Measurements from ENCODE around the gene NBPF11. TPM values are rescaled to one million over a fixed set of nuclear protein-coding genes. Genes with fewer than 3 reads are reported as not detected.
A peak's percentile ranks its signal among the peaks of the same experiment; 100 is the strongest.
"Not testable (repeated sequence)": the region's sequence is repeated elsewhere in the genome, so short reads cannot be mapped to it uniquely, and the experiment has no call there.

NBPF11 gene
- total RNA-seq, 1 experiment from 2014 or later = 14.1 TPM

GRCh38 chr1:148081205-148081604, 70.9 kb downstream of the NBPF11 start:
- H3K4me1 ChIP-seq (ENCODE audit: insufficient read depth, low read length, poor library complexity, severe bottlenecking); H3K9me3 ChIP-seq (ENCODE audit: low read depth, low read length, poor library complexity, severe bottlenecking); intact Hi-C loops (cut with micrococcal nuclease; ENCODE audit: unreplicated experiment); DNase-seq (ENCODE audit: low spot score); H3K27ac ChIP-seq (ENCODE audit: low read depth, low read length, poor library complexity, severe bottlenecking); BruUV-seq (replicated peaks); CTCF ChIA-PET; H3K4me3 ChIP-seq (ENCODE audit: low read depth, low read length, poor library complexity, severe bottlenecking); H3K36me3 ChIP-seq (ENCODE audit: insufficient read depth, low read length, poor library complexity, severe bottlenecking); H3K27me3 ChIP-seq (replicated peaks; ENCODE audit: insufficient read depth, low read depth, low read length, poor library complexity); POLR2A ChIA-PET (ENCODE audit: low non-redundant PET): not testable (repeated sequence)

DNA sequence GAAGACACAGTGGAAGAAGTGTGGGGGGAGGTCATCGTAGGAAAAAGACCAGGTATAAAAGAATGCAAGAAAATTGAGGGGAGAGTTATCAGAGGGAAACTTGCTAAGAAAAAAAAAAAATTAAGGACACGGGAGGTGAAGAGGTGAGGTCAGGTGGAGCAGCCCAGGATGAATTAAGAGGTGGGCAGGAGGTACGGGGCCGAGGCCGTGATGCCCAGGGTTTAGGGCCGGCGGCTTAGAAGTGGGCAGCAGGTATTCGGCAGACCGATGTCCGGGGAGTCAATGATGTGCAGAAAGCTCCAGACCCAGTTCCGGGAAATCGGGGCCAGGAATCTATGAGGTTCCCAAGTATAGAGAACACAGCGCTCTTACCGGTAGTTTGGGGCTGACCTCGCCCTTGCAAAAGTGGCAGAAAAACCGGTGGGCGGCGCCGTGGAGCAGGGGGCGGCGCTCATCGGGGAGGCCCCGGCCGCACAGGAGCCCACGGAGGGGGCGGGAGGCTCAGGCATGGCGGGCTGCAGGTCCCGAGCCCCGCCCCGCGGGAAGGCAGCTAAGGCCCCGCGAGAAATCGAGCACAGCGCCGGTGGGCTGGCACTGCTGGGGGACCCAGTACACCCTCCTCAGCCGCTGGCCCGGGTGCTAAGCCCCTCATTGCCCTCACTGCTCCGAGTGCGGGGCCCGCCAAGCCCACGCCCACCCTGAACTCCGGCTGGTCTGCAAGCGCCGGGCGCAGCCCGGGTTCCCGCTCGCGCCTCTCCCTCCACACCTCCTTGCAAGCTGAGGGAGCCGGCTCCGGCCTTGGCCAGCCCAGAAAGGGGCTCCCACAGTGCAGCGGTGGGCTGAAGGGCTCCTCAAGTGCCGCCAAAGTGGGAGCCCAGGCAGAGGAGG, 73.2 kb downstream of the NBPF11 start:
- not testable (repeated sequence) for H3K36me3 ChIP-seq (ENCODE audit: insufficient read depth, low read length, poor library complexity, severe bottlenecking)

GRCh38 chr1:148078090-148078489, 74.0 kb downstream of the NBPF11 start:
- DNase-seq (ENCODE audit: low spot score); H3K9me3 ChIP-seq (ENCODE audit: low read depth, low read length, poor library complexity, severe bottlenecking); intact Hi-C loops (cut with micrococcal nuclease; ENCODE audit: unreplicated experiment); H3K4me1 ChIP-seq (ENCODE audit: insufficient read depth, low read length, poor library complexity, severe bottlenecking); H3K36me3 ChIP-seq (ENCODE audit: insufficient read depth, low read length, poor library complexity, severe bottlenecking); CTCF ChIA-PET; H3K27ac ChIP-seq (ENCODE audit: low read depth, low read length, poor library complexity, severe bottlenecking); H3K27me3 ChIP-seq (replicated peaks; ENCODE audit: insufficient read depth, low read depth, low read length, poor library complexity); POLR2A ChIA-PET (ENCODE audit: low non-redundant PET); H3K4me3 ChIP-seq (ENCODE audit: low read depth, low read length, poor library complexity, severe bottlenecking): not testable (repeated sequence)
- TSS peak; percentile 98 for BruUV-seq (replicated peaks)

More for the DNA sequence above, 73.2 kb downstream of the NBPF11 start:
- H3K27ac ChIP-seq (ENCODE audit: low read depth, low read length, poor library complexity, severe bottlenecking); H3K4me3 ChIP-seq (ENCODE audit: low read depth, low read length, poor library complexity, severe bottlenecking); intact Hi-C loops (cut with micrococcal nuclease; ENCODE audit: unreplicated experiment); POLR2A ChIA-PET (ENCODE audit: low non-redundant PET); CTCF ChIA-PET; BruUV-seq (replicated peaks); DNase-seq (ENCODE audit: low spot score); H3K4me1 ChIP-seq (ENCODE audit: insufficient read depth, low read length, poor library complexity, severe bottlenecking); H3K9me3 ChIP-seq (ENCODE audit: low read depth, low read length, poor library complexity, severe bottlenecking); H3K27me3 ChIP-seq (replicated peaks; ENCODE audit: insufficient read depth, low read depth, low read length, poor library complexity): not testable (repeated sequence)

GRCh38 chr1:148077458-148077857, 74.6 kb downstream of the NBPF11 start:
- H3K27me3 ChIP-seq (replicated peaks; ENCODE audit: insufficient read depth, low read depth, low read length, poor library complexity); BruUV-seq (replicated peaks); POLR2A ChIA-PET (ENCODE audit: low non-redundant PET): not testable (repeated sequence)

DNA sequence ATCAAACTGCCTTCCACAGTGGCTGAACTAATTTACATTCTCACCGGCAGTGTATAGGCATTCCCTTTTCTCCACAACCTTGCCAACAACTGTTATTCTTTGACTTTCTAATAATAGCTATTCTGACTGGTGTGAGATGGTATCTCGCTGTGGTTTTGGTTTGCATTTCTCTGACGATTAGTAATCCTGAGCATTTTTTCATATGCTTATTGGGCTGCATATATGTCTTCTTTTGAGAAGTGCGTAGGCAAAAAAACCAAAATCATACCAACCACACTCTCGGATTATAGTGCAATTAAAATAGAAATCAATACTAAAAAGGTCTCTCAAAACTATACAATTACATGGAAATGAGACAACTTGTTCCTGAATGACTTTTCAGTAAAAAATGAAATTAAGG, 78.7 kb downstream of the NBPF11 start:
- not testable (repeated sequence) for DNase-seq (ENCODE audit: low spot score); H3K36me3 ChIP-seq (ENCODE audit: insufficient read depth, low read length, poor library complexity, severe bottlenecking)

More at GRCh38 chr1:148077458-148077857, 74.6 kb downstream of the NBPF11 start:
- H3K36me3 ChIP-seq (ENCODE audit: insufficient read depth, low read length, poor library complexity, severe bottlenecking); H3K9me3 ChIP-seq (ENCODE audit: low read depth, low read length, poor library complexity, severe bottlenecking); intact Hi-C loops (cut with micrococcal nuclease; ENCODE audit: unreplicated experiment); H3K27ac ChIP-seq (ENCODE audit: low read depth, low read length, poor library complexity, severe bottlenecking); H3K4me1 ChIP-seq (ENCODE audit: insufficient read depth, low read length, poor library complexity, severe bottlenecking); H3K4me3 ChIP-seq (ENCODE audit: low read depth, low read length, poor library complexity, severe bottlenecking); CTCF ChIA-PET; DNase-seq (ENCODE audit: low spot score): not testable (repeated sequence)

DNA sequence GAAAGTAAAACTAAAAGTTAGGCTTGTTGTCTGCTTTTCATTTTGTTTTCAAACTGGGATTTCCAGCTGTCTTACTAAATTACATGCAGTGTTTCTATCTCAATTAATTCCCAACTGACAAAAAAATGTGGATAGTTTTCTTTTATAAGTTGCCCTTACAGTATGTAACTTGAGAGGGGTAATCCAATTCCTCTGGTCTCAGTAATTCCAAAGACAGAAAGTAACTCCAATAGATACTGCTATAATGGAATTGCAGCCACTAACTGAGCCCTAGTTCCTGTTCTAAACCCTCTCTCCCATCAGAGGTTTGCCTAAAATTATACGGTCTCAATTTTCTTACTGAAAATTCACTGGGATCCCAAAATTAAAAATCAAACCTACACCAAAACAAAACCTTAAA, 83.5 kb downstream of the NBPF11 start:
- H3K4me1 ChIP-seq (ENCODE audit: insufficient read depth, low read length, poor library complexity, severe bottlenecking); POLR2A ChIA-PET (ENCODE audit: low non-redundant PET); H3K4me3 ChIP-seq (ENCODE audit: low read depth, low read length, poor library complexity, severe bottlenecking); BruUV-seq (replicated peaks); H3K27me3 ChIP-seq (replicated peaks; ENCODE audit: insufficient read depth, low read depth, low read length, poor library complexity); DNase-seq (ENCODE audit: low spot score); intact Hi-C loops (cut with micrococcal nuclease; ENCODE audit: unreplicated experiment); H3K27ac ChIP-seq (ENCODE audit: low read depth, low read length, poor library complexity, severe bottlenecking); H3K36me3 ChIP-seq (ENCODE audit: insufficient read depth, low read length, poor library complexity, severe bottlenecking); H3K9me3 ChIP-seq (ENCODE audit: low read depth, low read length, poor library complexity, severe bottlenecking); CTCF ChIA-PET: not testable (repeated sequence)

More for the DNA sequence above, 78.7 kb downstream of the NBPF11 start:
- CTCF ChIA-PET; H3K27ac ChIP-seq (ENCODE audit: low read depth, low read length, poor library complexity, severe bottlenecking); H3K4me3 ChIP-seq (ENCODE audit: low read depth, low read length, poor library complexity, severe bottlenecking); H3K27me3 ChIP-seq (replicated peaks; ENCODE audit: insufficient read depth, low read depth, low read length, poor library complexity); H3K4me1 ChIP-seq (ENCODE audit: insufficient read depth, low read length, poor library complexity, severe bottlenecking); intact Hi-C loops (cut with micrococcal nuclease; ENCODE audit: unreplicated experiment); H3K9me3 ChIP-seq (ENCODE audit: low read depth, low read length, poor library complexity, severe bottlenecking); POLR2A ChIA-PET (ENCODE audit: low non-redundant PET); BruUV-seq (replicated peaks): not testable (repeated sequence)

GRCh38 chr1:148068201-148068600, 83.9 kb downstream of the NBPF11 start:
- H3K9me3 ChIP-seq (ENCODE audit: low read depth, low read length, poor library complexity, severe bottlenecking); BruUV-seq (replicated peaks); H3K4me3 ChIP-seq (ENCODE audit: low read depth, low read length, poor library complexity, severe bottlenecking); H3K4me1 ChIP-seq (ENCODE audit: insufficient read depth, low read length, poor library complexity, severe bottlenecking); H3K27me3 ChIP-seq (replicated peaks; ENCODE audit: insufficient read depth, low read depth, low read length, poor library complexity); DNase-seq (ENCODE audit: low spot score); H3K27ac ChIP-seq (ENCODE audit: low read depth, low read length, poor library complexity, severe bottlenecking); CTCF ChIA-PET; H3K36me3 ChIP-seq (ENCODE audit: insufficient read depth, low read length, poor library complexity, severe bottlenecking); POLR2A ChIA-PET (ENCODE audit: low non-redundant PET); intact Hi-C loops (cut with micrococcal nuclease; ENCODE audit: unreplicated experiment): not testable (repeated sequence)

- H3K27me3 ChIP-seq (replicated peaks; ENCODE audit: insufficient read depth, low read depth, low read length, poor library complexity); H3K4me3 ChIP-seq (ENCODE audit: low read depth, low read length, poor library complexity, severe bottlenecking); H3K36me3 ChIP-seq (ENCODE audit: insufficient read depth, low read length, poor library complexity, severe bottlenecking); CTCF ChIA-PET; H3K27ac ChIP-seq (ENCODE audit: low read depth, low read length, poor library complexity, severe bottlenecking); H3K9me3 ChIP-seq (ENCODE audit: low read depth, low read length, poor library complexity, severe bottlenecking); POLR2A ChIA-PET (ENCODE audit: low non-redundant PET); BruUV-seq (replicated peaks); H3K4me1 ChIP-seq (ENCODE audit: insufficient read depth, low read length, poor library complexity, severe bottlenecking); DNase-seq (ENCODE audit: low spot score); intact Hi-C loops (cut with micrococcal nuclease; ENCODE audit: unreplicated experiment): not testable (repeated sequence)
Measured at GRCh38 chr1:148060294-148060701, 91.8 kb downstream of the NBPF11 start.
